ENCODE results near the gene ATP13A5.
A peak's percentile ranks its signal among the peaks of the same experiment; 100 is the strongest.

DNA sequence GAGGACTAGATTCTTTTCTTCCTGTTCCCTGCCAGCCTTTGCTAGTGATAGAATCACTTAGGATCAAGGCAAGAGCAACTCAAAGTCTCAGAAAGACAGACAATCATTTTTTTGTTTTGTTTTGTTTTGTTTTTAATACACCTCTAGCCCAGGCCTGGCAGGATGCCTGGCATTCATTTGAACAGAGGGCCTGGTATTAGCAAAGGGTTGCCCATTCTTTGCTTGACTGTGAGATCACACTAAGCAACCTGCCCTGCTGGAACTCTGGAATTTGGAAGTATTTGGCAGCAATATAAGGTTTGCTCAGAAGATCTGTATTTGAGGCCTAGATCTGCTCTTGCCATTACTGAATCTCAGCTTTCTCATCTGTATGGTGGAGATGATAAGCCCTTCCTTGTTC, 21.8 kb upstream of the ATP13A5 start:
- TF ChIP-seq, protein P1, sequence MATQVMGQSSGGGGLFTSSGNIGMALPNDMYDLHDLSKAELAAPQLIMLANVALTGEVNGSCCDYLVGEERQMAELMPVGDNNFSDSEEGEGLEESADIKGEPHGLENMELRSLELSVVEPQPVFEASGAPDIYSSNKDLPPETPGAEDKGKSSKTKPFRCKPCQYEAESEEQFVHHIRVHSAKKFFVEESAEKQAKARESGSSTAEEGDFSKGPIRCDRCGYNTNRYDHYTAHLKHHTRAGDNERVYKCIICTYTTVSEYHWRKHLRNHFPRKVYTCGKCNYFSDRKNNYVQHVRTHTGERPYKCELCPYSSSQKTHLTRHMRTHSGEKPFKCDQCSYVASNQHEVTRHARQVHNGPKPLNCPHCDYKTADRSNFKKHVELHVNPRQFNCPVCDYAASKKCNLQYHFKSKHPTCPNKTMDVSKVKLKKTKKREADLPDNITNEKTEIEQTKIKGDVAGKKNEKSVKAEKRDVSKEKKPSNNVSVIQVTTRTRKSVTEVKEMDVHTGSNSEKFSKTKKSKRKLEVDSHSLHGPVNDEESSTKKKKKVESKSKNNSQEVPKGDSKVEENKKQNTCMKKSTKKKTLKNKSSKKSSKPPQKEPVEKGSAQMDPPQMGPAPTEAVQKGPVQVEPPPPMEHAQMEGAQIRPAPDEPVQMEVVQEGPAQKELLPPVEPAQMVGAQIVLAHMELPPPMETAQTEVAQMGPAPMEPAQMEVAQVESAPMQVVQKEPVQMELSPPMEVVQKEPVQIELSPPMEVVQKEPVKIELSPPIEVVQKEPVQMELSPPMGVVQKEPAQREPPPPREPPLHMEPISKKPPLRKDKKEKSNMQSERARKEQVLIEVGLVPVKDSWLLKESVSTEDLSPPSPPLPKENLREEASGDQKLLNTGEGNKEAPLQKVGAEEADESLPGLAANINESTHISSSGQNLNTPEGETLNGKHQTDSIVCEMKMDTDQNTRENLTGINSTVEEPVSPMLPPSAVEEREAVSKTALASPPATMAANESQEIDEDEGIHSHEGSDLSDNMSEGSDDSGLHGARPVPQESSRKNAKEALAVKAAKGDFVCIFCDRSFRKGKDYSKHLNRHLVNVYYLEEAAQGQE (IDR thresholded peaks at IDR 0.05; ENCODE audit: low read depth) = no peak
- TF ChIP-seq EP300 (IDR thresholded peaks at IDR 0.05; ENCODE audit: borderline replicate concordance) = peak; percentile 45; the same call in 1 of the 2 replicates
- TF ChIP-seq CEBPB (IDR thresholded peaks at IDR 0.05) = no peak

Measured in Ishikawa (cell line).